HepG2 (cell line): ENCODE measurements around the gene ECE2. TPM values are rescaled to one million over a fixed set of nuclear protein-coding genes. Genes with fewer than 3 reads are reported as not detected.

Experiments used
- CREB1 ChIP-seq, 2 experiments: fragments of 450-650 bp in 1 of 2; IDR thresholded peaks; 2 replicates each; pipeline ENCODE4 v1.6.1; 2016 to 2017; ENCODE audit warnings: control low read depth in 1 of 2, mild to moderate bottlenecking in 1 of 2, missing compliant biosample characterization in 1 of 2, missing genetic modification characterization in 1 of 2
- DPF2 ChIP-seq: sonication (generic); formaldehyde crosslinking; IDR thresholded peaks from 2 replicates; pipeline ENCODE4 v1.4.0; 2020; ENCODE audit warnings: mild to moderate bottlenecking, low read depth, missing genetic modification reagents, borderline replicate concordance
- HDAC2 ChIP-seq: sonication (generic); formaldehyde crosslinking; IDR thresholded peaks from 2 replicates; pipeline ENCODE4 v1.4.0; 2020; ENCODE audit warnings: missing genetic modification reagents
- PLRG1 ChIP-seq: fragments of 450-650 bp; conservative IDR thresholded peaks from 2 replicates; pipeline ENCODE4 v1.6.1; 2016
- PPARG ChIP-seq: conservative IDR thresholded peaks from 2 replicates; pipeline ENCODE4 v1.6.1; 2016; ENCODE audit warnings: missing biosample characterization, missing genetic modification reagents
- polyA plus RNA-seq, 8 experiments: library from polyadenylated mRNA; depleted of rRNA in 3 of 8; stranded (reverse) in 7 of 8; unstranded in 1 of 8; fragments of >200 nt; fragmentation: Illumina TruSeq in 4 of 8; extraction: Trizol in 4 of 8; gene quantifications; 2 replicates each; pipeline versions ENCODE4 v1.2.1 to v1.2.3, GENCODE V29; 2011 to 2016; ENCODE audit warnings: low read depth in 4 of 8, missing spikeins in 1 of 8, mixed read lengths in 1 of 8; ENCODE audit not compliant: insufficient read depth in 1 of 8
- total RNA-seq, 5 experiments: library from RNA; depleted of rRNA; stranded (reverse); fragments of >200 nt; fragmentation: Illumina TruSeq; extraction: Trizol; gene quantifications; 2 replicates each; pipeline ENCODE4 v1.2.3, GENCODE V29; 2016; ENCODE audit warnings: low read depth in 1 of 5
- TF ChIP-seq, protein P1 (sequence below): fragments of 450-650 bp; IDR thresholded peaks from 2 replicates; pipeline ENCODE4 v1.6.1; 2017; ENCODE audit warnings: mild to moderate bottlenecking
- TF ChIP-seq, protein P2 (sequence below): sonication (generic); formaldehyde crosslinking; IDR thresholded peaks from 2 replicates; pipeline ENCODE4 v1.5.0; 2020; ENCODE audit warnings: mild to moderate bottlenecking, missing genetic modification reagents, borderline replicate concordance
- TF ChIP-seq, protein P3 (sequence below): sonication (generic); formaldehyde crosslinking; IDR thresholded peaks from 2 replicates; pipeline ENCODE4 v1.4.0; 2020; ENCODE audit warnings: missing genetic modification reagents
- TF ChIP-seq, protein P4 (sequence below), 2 experiments: fragments of 450-650 bp in 1 of 2; sonication (generic) in 1 of 2; formaldehyde crosslinking in 1 of 2; IDR thresholded peaks; 2 replicates each; pipeline versions ENCODE4 v1.6.1 to v1.8.0; 2016 to 2022; ENCODE audit warnings: antibody characterized with exemption in 1 of 2, mild to moderate bottlenecking in 1 of 2, missing genetic modification reagents in 1 of 2

The ECE2 gene
- total and polyA plus RNA-seq, 2 of the 13 experiments (the other 11 are each of a cell fraction or from before 2014, with no cell fraction given), result not detected

DNA sequence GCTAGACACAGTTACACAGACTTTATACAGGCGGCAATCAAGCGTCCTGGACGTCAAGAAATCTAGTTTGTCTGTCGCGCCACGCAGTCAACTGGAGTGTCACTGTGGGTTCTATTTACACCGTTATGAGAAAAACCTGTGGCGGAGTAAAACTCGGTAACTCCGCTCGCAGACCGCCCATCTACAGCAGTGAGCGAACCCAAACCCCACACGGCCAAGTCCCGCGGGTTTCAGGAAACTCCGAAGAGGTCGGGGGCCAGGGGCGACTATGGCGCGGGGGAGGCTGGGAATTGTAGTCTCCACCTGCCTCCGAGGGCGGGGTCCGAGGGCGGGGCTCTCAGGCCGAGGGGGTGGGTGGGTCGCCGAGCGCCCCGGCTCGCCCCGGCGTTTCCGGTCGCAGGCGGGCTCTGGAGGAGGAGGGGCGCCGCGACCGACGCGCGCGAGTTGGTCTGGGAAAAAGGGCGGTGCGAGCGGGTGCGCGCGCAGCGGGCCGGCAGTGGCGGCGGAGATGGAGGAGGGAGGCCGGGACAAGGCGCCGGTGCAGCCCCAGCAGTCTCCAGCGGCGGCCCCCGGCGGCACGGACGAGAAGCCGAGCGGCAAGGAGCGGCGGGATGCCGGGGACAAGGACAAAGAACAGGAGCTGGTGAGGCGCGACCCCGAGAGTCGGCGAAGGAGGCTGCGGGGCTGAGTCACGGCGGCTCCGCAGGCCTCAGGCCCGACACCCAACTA is 23.1 kb downstream of the ECE2 start, which contains the start of gene PSMD2 (continued):
- TF ChIP-seq, protein P1, sequence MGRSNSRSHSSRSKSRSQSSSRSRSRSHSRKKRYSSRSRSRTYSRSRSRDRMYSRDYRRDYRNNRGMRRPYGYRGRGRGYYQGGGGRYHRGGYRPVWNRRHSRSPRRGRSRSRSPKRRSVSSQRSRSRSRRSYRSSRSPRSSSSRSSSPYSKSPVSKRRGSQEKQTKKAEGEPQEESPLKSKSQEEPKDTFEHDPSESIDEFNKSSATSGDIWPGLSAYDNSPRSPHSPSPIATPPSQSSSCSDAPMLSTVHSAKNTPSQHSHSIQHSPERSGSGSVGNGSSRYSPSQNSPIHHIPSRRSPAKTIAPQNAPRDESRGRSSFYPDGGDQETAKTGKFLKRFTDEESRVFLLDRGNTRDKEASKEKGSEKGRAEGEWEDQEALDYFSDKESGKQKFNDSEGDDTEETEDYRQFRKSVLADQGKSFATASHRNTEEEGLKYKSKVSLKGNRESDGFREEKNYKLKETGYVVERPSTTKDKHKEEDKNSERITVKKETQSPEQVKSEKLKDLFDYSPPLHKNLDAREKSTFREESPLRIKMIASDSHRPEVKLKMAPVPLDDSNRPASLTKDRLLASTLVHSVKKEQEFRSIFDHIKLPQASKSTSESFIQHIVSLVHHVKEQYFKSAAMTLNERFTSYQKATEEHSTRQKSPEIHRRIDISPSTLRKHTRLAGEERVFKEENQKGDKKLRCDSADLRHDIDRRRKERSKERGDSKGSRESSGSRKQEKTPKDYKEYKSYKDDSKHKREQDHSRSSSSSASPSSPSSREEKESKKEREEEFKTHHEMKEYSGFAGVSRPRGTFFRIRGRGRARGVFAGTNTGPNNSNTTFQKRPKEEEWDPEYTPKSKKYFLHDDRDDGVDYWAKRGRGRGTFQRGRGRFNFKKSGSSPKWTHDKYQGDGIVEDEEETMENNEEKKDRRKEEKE, result no peak
- TF ChIP-seq CREB1 (IDR thresholded peaks at IDR 0.05) (no peak), CREB1 (CRISPR knock-in tag; IDR thresholded peaks at IDR 0.05) (no peak), PLRG1 (no peak), DPF2 (no peak), PPARG (no peak), HDAC2 (CRISPR knock-in tag) (peak; percentile 10; the same call in 1 of the 2 replicates)
- TF ChIP-seq, protein P2, sequence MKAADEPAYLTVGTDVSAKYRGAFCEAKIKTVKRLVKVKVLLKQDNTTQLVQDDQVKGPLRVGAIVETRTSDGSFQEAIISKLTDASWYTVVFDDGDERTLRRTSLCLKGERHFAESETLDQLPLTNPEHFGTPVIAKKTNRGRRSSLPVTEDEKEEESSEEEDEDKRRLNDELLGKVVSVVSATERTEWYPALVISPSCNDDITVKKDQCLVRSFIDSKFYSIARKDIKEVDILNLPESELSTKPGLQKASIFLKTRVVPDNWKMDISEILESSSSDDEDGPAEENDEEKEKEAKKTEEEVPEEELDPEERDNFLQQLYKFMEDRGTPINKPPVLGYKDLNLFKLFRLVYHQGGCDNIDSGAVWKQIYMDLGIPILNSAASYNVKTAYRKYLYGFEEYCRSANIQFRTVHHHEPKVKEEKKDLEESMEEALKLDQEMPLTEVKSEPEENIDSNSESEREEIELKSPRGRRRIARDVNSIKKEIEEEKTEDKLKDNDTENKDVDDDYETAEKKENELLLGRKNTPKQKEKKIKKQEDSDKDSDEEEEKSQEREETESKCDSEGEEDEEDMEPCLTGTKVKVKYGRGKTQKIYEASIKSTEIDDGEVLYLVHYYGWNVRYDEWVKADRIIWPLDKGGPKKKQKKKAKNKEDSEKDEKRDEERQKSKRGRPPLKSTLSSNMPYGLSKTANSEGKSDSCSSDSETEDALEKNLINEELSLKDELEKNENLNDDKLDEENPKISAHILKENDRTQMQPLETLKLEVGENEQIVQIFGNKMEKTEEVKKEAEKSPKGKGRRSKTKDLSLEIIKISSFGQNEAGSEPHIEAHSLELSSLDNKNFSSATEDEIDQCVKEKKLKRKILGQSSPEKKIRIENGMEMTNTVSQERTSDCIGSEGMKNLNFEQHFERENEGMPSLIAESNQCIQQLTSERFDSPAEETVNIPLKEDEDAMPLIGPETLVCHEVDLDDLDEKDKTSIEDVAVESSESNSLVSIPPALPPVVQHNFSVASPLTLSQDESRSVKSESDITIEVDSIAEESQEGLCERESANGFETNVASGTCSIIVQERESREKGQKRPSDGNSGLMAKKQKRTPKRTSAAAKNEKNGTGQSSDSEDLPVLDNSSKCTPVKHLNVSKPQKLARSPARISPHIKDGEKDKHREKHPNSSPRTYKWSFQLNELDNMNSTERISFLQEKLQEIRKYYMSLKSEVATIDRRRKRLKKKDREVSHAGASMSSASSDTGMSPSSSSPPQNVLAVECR, result peak; percentile 88; the same call in 1 of the 2 replicates
- TF ChIP-seq, protein P3, sequence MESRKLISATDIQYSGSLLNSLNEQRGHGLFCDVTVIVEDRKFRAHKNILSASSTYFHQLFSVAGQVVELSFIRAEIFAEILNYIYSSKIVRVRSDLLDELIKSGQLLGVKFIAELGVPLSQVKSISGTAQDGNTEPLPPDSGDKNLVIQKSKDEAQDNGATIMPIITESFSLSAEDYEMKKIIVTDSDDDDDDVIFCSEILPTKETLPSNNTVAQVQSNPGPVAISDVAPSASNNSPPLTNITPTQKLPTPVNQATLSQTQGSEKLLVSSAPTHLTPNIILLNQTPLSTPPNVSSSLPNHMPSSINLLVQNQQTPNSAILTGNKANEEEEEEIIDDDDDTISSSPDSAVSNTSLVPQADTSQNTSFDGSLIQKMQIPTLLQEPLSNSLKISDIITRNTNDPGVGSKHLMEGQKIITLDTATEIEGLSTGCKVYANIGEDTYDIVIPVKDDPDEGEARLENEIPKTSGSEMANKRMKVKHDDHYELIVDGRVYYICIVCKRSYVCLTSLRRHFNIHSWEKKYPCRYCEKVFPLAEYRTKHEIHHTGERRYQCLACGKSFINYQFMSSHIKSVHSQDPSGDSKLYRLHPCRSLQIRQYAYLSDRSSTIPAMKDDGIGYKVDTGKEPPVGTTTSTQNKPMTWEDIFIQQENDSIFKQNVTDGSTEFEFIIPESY, result no peak
- TF ChIP-seq, protein P4, sequence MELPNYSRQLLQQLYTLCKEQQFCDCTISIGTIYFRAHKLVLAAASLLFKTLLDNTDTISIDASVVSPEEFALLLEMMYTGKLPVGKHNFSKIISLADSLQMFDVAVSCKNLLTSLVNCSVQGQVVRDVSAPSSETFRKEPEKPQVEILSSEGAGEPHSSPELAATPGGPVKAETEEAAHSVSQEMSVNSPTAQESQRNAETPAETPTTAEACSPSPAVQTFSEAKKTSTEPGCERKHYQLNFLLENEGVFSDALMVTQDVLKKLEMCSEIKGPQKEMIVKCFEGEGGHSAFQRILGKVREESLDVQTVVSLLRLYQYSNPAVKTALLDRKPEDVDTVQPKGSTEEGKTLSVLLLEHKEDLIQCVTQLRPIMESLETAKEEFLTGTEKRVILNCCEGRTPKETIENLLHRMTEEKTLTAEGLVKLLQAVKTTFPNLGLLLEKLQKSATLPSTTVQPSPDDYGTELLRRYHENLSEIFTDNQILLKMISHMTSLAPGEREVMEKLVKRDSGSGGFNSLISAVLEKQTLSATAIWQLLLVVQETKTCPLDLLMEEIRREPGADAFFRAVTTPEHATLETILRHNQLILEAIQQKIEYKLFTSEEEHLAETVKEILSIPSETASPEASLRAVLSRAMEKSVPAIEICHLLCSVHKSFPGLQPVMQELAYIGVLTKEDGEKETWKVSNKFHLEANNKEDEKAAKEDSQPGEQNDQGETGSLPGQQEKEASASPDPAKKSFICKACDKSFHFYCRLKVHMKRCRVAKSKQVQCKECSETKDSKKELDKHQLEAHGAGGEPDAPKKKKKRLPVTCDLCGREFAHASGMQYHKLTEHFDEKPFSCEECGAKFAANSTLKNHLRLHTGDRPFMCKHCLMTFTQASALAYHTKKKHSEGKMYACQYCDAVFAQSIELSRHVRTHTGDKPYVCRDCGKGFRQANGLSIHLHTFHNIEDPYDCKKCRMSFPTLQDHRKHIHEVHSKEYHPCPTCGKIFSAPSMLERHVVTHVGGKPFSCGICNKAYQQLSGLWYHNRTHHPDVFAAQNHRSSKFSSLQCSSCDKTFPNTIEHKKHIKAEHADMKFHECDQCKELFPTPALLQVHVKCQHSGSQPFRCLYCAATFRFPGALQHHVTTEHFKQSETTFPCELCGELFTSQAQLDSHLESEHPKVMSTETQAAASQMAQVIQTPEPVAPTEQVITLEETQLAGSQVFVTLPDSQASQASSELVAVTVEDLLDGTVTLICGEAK (IDR thresholded peaks at IDR 0.05), result no peak
- TF ChIP-seq, protein P4 (CRISPR knock-in tag; IDR thresholded peaks at IDR 0.05), result no peak
